ENCODE data around the gene ALCAM.

ALCAM gene

DNA sequence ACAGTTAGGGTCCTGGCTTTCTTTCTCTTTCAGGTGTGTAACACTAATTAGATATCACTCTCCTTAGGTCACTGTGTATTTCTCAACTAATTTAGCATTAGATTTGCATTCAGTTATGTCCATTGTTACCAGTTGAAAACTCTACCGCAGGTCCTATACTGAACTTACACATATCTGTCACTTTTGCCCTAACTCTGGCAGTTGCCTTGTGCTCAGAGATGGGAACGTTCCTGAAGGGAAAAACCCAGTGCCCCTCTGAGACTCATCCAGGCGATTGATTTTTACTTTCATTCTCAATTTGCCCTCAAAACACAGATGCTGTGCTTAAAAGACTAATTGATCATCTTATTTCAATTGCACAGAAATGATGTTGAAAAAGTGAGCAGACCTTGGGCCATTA, 249.1 kb downstream of the ALCAM start:
- no peak overlapping the region for H3K4me3 ChIP-seq (ENCODE audit: low read depth, low read length)

DNA sequence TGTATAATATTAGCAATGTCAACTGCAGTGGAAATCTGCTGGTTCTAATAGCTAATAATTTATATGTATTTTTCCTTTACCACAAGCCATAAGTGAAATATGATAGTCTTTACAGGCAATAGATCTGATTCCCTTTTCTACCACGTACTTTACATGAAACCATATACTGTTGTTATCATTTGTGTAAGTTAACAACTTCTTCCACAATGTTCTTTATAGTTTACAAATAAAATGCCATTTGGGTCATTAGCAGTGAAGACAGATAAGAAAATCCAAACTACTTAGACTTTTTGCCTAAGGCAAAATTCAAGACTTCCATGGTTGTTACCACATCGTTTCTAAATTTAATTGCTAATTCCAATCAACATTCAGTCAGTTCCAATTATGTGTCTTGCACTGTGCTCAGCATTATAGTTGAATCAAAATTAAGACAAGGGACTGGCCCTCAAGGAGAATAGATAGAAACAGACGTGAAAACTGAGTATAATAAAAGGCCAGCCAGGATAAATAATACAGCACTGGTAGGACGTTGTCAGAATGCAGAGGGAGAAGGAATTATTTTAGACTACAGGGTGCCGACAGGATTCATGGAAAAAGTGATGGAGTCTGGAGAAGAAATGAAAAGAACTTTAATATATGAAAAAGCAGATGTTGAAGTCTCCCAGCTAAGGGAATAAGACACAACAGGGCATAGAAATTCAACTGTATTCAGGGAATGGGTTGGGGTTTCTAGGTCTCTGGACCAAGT, 249.8 kb downstream of the ALCAM start:
- TF ChIP-seq, protein P1, sequence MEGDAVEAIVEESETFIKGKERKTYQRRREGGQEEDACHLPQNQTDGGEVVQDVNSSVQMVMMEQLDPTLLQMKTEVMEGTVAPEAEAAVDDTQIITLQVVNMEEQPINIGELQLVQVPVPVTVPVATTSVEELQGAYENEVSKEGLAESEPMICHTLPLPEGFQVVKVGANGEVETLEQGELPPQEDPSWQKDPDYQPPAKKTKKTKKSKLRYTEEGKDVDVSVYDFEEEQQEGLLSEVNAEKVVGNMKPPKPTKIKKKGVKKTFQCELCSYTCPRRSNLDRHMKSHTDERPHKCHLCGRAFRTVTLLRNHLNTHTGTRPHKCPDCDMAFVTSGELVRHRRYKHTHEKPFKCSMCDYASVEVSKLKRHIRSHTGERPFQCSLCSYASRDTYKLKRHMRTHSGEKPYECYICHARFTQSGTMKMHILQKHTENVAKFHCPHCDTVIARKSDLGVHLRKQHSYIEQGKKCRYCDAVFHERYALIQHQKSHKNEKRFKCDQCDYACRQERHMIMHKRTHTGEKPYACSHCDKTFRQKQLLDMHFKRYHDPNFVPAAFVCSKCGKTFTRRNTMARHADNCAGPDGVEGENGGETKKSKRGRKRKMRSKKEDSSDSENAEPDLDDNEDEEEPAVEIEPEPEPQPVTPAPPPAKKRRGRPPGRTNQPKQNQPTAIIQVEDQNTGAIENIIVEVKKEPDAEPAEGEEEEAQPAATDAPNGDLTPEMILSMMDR (IDR thresholded peaks at IDR 0.05; ENCODE audit: low read depth, low read length, missing control alignments): no peak
- no peak overlapping the region for H3K4me3 ChIP-seq (ENCODE audit: low read depth, low read length)
- no peak for DNase-seq (ENCODE audit: low read depth)

More for the DNA sequence above, 249.1 kb downstream of the ALCAM start:
- DNase-seq (ENCODE audit: low read depth): no peak
- TF ChIP-seq, protein P1 (IDR thresholded peaks at IDR 0.05; ENCODE audit: low read depth, low read length, missing control alignments): no peak

DNA sequence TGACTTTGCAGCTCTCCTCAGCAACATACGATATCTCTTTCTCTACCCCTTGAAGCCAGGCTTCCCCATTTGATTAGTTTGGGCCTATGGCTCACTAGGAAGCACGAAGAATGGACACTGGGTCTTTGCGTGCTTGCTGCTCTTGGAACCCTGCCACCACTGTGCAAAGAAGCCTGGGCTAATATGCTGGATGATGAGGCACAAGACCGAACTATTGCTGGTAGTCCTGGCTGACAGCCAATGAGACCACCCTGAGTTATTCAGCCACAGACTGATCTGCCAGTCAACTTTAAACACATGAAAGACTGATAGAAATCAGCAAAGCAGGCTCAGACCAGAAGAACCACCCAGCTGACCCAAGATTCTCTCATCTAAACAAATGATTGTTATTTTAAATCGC, 251.8 kb downstream of the ALCAM start:
- no peak overlapping the region for H3K4me3 ChIP-seq (ENCODE audit: low read depth, low read length)
- DNase-seq (ENCODE audit: low read depth): no peak
- TF ChIP-seq, protein P1 (IDR thresholded peaks at IDR 0.05; ENCODE audit: low read depth, low read length, missing control alignments): no peak

DNA sequence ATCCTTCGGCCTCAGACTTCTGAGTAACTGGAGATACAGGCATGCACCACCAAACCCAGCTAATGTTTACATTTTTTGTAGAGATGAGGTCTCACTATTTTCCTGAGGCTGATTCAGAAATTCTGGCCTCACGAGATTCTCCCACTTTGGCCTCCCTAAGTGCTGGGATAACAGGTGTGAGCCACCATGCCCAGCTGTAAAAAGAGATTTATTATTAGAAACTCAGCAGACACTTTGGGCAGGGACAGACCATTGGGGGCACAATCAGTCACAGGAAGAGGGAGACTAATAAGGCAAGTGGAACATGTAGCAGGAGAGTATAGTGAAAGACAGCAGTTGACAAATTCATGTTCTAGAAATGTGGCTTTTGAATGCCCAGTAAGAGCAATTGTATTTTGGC, 252.9 kb downstream of the ALCAM start:
- no peak overlapping the region for H3K4me3 ChIP-seq (ENCODE audit: low read depth, low read length)
- TF ChIP-seq, protein P1 (IDR thresholded peaks at IDR 0.05; ENCODE audit: low read depth, low read length, missing control alignments): no peak
- DNase-seq (ENCODE audit: low read depth): no peak

DNA sequence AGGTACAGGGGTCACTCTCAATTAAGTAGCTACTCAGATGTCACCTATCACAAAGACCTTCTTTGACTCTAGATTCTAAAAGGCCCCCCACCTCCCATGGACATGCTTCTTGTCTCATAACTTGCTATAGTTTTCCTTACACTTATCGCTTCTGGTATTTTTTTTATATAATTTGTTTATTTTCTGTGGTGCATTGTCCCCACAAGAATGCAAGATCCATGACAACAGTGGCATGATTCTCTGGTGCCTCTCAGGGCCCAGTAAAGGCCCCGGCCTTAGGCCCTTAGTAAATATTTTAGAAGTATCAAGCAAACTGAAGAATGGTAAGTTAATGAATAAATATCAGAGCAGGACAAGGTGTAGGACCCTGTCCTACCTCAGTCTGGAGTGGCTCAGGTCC, 253.5 kb downstream of the ALCAM start:
- TF ChIP-seq, protein P1 (IDR thresholded peaks at IDR 0.05; ENCODE audit: low read depth, low read length, missing control alignments): no peak
- no peak overlapping the region for H3K4me3 ChIP-seq (ENCODE audit: low read depth, low read length)
- DNase-seq (ENCODE audit: low read depth): no peak

DNA sequence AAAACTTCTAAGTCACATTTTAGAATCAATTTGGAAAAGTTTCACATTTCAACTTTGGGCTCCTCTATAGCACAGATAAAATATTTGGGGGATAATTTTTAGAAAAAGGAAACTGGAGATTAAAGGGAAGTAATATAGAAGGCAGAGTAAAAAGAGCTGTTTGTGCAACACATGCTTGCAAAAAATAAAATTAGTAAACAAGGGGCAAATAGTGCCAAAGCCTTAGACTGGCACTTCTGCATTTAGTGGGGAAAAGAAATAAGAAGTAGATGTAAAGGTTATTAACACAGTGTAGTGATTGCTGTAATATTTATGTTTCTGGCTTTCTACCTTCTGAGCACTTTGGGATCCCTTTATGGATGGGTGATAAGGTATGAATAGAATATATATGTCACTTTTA, 255.5 kb downstream of the ALCAM start:
- TF ChIP-seq, protein P1 (IDR thresholded peaks at IDR 0.05; ENCODE audit: low read depth, low read length, missing control alignments): no peak
- H3K4me3 ChIP-seq (ENCODE audit: low read depth, low read length): no peak overlapping the region
- no peak for DNase-seq (ENCODE audit: low read depth)
